DND-41 (cell line): Measurements from ENCODE around the gene MRAS.

ENCODE experiments used
- ATAC-seq: fragments of 200-7000 bp; cut with Tn5 transposase; 3 replicates; pipeline ENCODE4 v1.9.1; 2021; ENCODE audit warnings: low read depth; ENCODE audit not compliant: insufficient read depth
- DNase-seq: peaks from one replicate; pipeline ENCODE4 v3.0.0-alpha.2; 2020
- H2AFZ ChIP-seq: 2 replicates; pipeline ENCODE4 v1.6.0; 2012; ENCODE audit warnings: low read depth, low read length
- H3K27ac ChIP-seq: 2 replicates; pipeline ENCODE4 v1.5.1; 2012; ENCODE audit warnings: low read length, inconsistent platforms
- H3K27me3 ChIP-seq: fragments of 200-600 bp; sonication (generic); 2 replicates; pipeline ENCODE4 v1.6.0; 2012; ENCODE audit warnings: low read length, mild to moderate bottlenecking, inconsistent platforms; ENCODE audit not compliant: insufficient read depth, poor library complexity
- H3K36me3 ChIP-seq: 2 replicates; pipeline ENCODE4 v1.5.1; 2012; ENCODE audit warnings: low read length, inconsistent platforms; ENCODE audit not compliant: insufficient read depth
- H3K4me1 ChIP-seq: 2 replicates; pipeline ENCODE4 v1.5.1; 2012; ENCODE audit warnings: mild to moderate bottlenecking, low read length; ENCODE audit not compliant: insufficient read depth
- H3K4me2 ChIP-seq: 2 replicates; pipeline ENCODE4 v1.6.0; 2012; ENCODE audit warnings: mild to moderate bottlenecking, moderate library complexity, low read length, inconsistent platforms; ENCODE audit not compliant: insufficient read depth
- H3K4me3 ChIP-seq, 2 experiments: fragments of 200-600 bp in 1 of 2; shearing (Covaris generic) in 1 of 2; 2 replicates each; pipeline ENCODE4 v1.5.1; 2012 to 2016; ENCODE audit warnings: inconsistent platforms in 2 of 2, low read length in 2 of 2, mild to moderate bottlenecking in 2 of 2, low read depth in 1 of 2, moderate library complexity in 1 of 2
- H3K79me2 ChIP-seq: 2 replicates; pipeline ENCODE4 v1.6.0; 2012; ENCODE audit warnings: low read length, inconsistent platforms; ENCODE audit not compliant: insufficient read depth
- H3K9ac ChIP-seq: 2 replicates; pipeline ENCODE4 v1.6.0; 2012; ENCODE audit warnings: low read depth, mild to moderate bottlenecking, inconsistent platforms, low read length, moderate library complexity
- H3K9me3 ChIP-seq: 2 replicates; pipeline ENCODE4 v1.5.1; 2012; ENCODE audit warnings: low read length, moderate library complexity, mild to moderate bottlenecking, inconsistent platforms; ENCODE audit not compliant: insufficient read depth, severe bottlenecking
- H4K20me1 ChIP-seq: 2 replicates; pipeline ENCODE4 v1.6.0; 2012; ENCODE audit warnings: low read length; ENCODE audit not compliant: insufficient read depth
- EZH2 ChIP-seq: IDR thresholded peaks from 3 replicates; pipeline ENCODE4 v1.6.1; 2012; ENCODE audit warnings: borderline replicate concordance, low read depth, mild to moderate bottlenecking, moderate library complexity, low read length, inconsistent platforms; ENCODE audit not compliant: severe bottlenecking
- TF ChIP-seq, protein P1 (sequence below): IDR thresholded peaks from 2 replicates; pipeline ENCODE4 v1.5.1; 2012; ENCODE audit warnings: borderline replicate concordance, low read length, moderate library complexity, mild to moderate bottlenecking; ENCODE audit not compliant: poor library complexity, severe bottlenecking; ENCODE audit errors: extremely low read depth

Gene MRAS

GRCh38 chr3:138440596-138440995 is 92.2 kb downstream of the MRAS start:
- H4K20me1 ChIP-seq: no peaks in the 10 kb centered on the region
- TF ChIP-seq, protein P1, sequence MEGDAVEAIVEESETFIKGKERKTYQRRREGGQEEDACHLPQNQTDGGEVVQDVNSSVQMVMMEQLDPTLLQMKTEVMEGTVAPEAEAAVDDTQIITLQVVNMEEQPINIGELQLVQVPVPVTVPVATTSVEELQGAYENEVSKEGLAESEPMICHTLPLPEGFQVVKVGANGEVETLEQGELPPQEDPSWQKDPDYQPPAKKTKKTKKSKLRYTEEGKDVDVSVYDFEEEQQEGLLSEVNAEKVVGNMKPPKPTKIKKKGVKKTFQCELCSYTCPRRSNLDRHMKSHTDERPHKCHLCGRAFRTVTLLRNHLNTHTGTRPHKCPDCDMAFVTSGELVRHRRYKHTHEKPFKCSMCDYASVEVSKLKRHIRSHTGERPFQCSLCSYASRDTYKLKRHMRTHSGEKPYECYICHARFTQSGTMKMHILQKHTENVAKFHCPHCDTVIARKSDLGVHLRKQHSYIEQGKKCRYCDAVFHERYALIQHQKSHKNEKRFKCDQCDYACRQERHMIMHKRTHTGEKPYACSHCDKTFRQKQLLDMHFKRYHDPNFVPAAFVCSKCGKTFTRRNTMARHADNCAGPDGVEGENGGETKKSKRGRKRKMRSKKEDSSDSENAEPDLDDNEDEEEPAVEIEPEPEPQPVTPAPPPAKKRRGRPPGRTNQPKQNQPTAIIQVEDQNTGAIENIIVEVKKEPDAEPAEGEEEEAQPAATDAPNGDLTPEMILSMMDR: no peak
- no peak for TF ChIP-seq EZH2
- no peaks in the 10 kb centered on the region for H3K79me2 ChIP-seq
- DNase-seq: no peak
- H3K9ac ChIP-seq: no peak overlapping the region
- H3K36me3 ChIP-seq: no peaks in the 10 kb centered on the region
- H3K4me1 ChIP-seq: no peaks in the 10 kb centered on the region
- H3K4me2 ChIP-seq: no peak overlapping the region
- no peak for ATAC-seq
- no peaks in the 10 kb centered on the region for H3K27me3 ChIP-seq
- H3K27ac ChIP-seq: no peak overlapping the region
- H3K4me3 ChIP-seq: no peak overlapping the region
- no peak overlapping the region for H2AFZ ChIP-seq
- no peaks in the 10 kb centered on the region for H3K9me3 ChIP-seq

GRCh38 chr3:138441256-138441655 is 92.9 kb downstream of the MRAS start:
- ATAC-seq: no peak
- no peak for TF ChIP-seq EZH2
- TF ChIP-seq, protein P1: no peak

DNA sequence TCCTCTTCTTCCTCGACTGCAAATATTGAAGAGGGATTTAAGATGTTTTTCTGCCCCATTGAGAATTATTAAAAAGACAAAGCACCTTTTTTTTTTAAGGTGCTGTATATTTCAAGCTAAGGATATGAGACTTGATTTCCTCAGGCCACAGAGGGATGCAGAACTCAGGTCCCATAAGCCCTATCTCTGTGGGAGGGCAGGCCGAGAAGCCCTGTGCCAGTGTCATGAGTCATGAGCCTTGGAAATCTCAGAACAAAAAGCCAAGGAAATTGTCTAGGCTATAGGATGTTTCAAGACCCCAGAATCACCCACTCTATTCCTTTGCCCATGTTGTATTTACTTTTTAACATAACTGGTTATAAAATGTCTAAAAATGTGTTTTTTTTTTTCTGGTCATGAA is 93.4 kb downstream of the MRAS start:
- DNase-seq (no peak), ATAC-seq (no peak)
- no peak for TF ChIP-seq EZH2
- TF ChIP-seq, protein P1: no peak
- H3K27me3 ChIP-seq: no peaks in the 10 kb centered on the region
- no peaks in the 10 kb centered on the region for H3K36me3 ChIP-seq
- no peak overlapping the region for H3K9ac ChIP-seq
- no peaks in the 10 kb centered on the region for H3K4me1 ChIP-seq
- H3K79me2 ChIP-seq: no peaks in the 10 kb centered on the region
- no peak overlapping the region for H3K4me3 ChIP-seq
- H3K4me2 ChIP-seq: no peak overlapping the region
- no peak overlapping the region for H3K27ac ChIP-seq
- no peak overlapping the region for H2AFZ ChIP-seq
- no peaks in the 10 kb centered on the region for H3K9me3 ChIP-seq
- H4K20me1 ChIP-seq: no peaks in the 10 kb centered on the region

More at GRCh38 chr3:138441256-138441655, 92.9 kb downstream of the MRAS start:
- no peak overlapping the region for H3K4me2 ChIP-seq
- no peak overlapping the region for H3K9ac ChIP-seq
- H3K36me3 ChIP-seq: no peaks in the 10 kb centered on the region
- no peaks in the 10 kb centered on the region for H3K9me3 ChIP-seq
- no peak overlapping the region for H2AFZ ChIP-seq
- H3K27me3 ChIP-seq: no peaks in the 10 kb centered on the region
- H4K20me1 ChIP-seq: no peaks in the 10 kb centered on the region
- no peak overlapping the region for H3K27ac ChIP-seq
- H3K4me3 ChIP-seq: no peak overlapping the region
- H3K4me1 ChIP-seq: no peaks in the 10 kb centered on the region
- no peaks in the 10 kb centered on the region for H3K79me2 ChIP-seq
- no peak for DNase-seq

- no peak for TF ChIP-seq EZH2
- TF ChIP-seq, protein P1: no peak
- Histone ChIP-seq H3K79me2 (no peaks in the 10 kb centered on the region), H3K36me3 (no peaks in the 10 kb centered on the region), H2AFZ (no peak overlapping the region), H3K9ac (no peak overlapping the region), H3K9me3 (no peaks in the 10 kb centered on the region), H3K4me2 (no peak overlapping the region), H3K4me1 (no peaks in the 10 kb centered on the region), H3K4me3 (no peak overlapping the region), H3K27ac (no peak overlapping the region), H4K20me1 (no peaks in the 10 kb centered on the region), H3K27me3 (no peaks in the 10 kb centered on the region)
- no peak for ATAC-seq
- DNase-seq: no peak
These were observed 94.1 kb downstream of the MRAS start for GRCh38 chr3:138442433-138442832.
